Neural cell (in vitro differentiated cells): ENCODE data around the gene LHFPL2. TPM values are rescaled to one million over a fixed set of nuclear protein-coding genes. Genes with fewer than 3 reads are reported as not detected.

Experiments used
- H2AFZ ChIP-seq: fragments of 200-600, 300-800 bp; sonication (generic), shearing (Covaris generic); 2 replicates; pipeline ENCODE4 v1.6.0; 2014; ENCODE audit warnings: low read depth, mild to moderate bottlenecking, antibody characterized with exemption, low read length, moderate library complexity
- H3F3A ChIP-seq: fragments of 200-600 bp; shearing (Covaris generic); 2 replicates; pipeline ENCODE4 v1.6.1; 2016; ENCODE audit warnings: mild to moderate bottlenecking, moderate library complexity, mixed read lengths, antibody characterized with exemption, low read length; ENCODE audit not compliant: insufficient read depth, poor library complexity, severe bottlenecking
- H3K27ac ChIP-seq: fragments of 200-600, 300-800 bp; sonication (generic), shearing (Covaris generic); 2 replicates; pipeline ENCODE4 v1.5.1; 2014; ENCODE audit warnings: mild to moderate bottlenecking, low read length, moderate library complexity
- H3K27me3 ChIP-seq: fragments of 300-800, 200-600 bp; sonication (generic), shearing (Covaris generic); 2 replicates; pipeline ENCODE4 v1.6.0; 2014; ENCODE audit warnings: mild to moderate bottlenecking, low read depth, low read length, moderate library complexity; ENCODE audit not compliant: insufficient read depth
- H3K36me3 ChIP-seq: fragments of 300-800, 200-600 bp; sonication (generic), shearing (Covaris generic); 2 replicates; pipeline ENCODE4 v1.5.1; 2014; ENCODE audit warnings: mild to moderate bottlenecking, antibody characterized with exemption, low read length, moderate library complexity; ENCODE audit not compliant: insufficient read depth
- H3K4me2 ChIP-seq: fragments of 300-800, 200-600 bp; sonication (generic), shearing (Covaris generic); 2 replicates; pipeline ENCODE4 v1.6.0; 2014; ENCODE audit warnings: mild to moderate bottlenecking, low read length
- H3K4me3 ChIP-seq: fragments of 300-800, 200-600 bp; sonication (generic), shearing (Covaris generic); 2 replicates; pipeline ENCODE4 v1.5.1; 2014; ENCODE audit warnings: mild to moderate bottlenecking, low read length, moderate library complexity
- H3K79me2 ChIP-seq: fragments of 200-600 bp; shearing (Covaris generic); replicated peaks from 2 replicates; pipeline ENCODE4 v1.6.0; 2014; ENCODE audit warnings: mild to moderate bottlenecking, low read length, moderate library complexity; ENCODE audit not compliant: insufficient read depth
- H3K9ac ChIP-seq: fragments of 300-800, 200-600 bp; sonication (generic), shearing (Covaris generic); 2 replicates; pipeline ENCODE4 v1.6.1; 2016; ENCODE audit warnings: mild to moderate bottlenecking, low read length, mixed read lengths
- H3K9me2 ChIP-seq: fragments of 200-600 bp; shearing (Covaris generic); 2 replicates; pipeline ENCODE4 v1.6.1; 2016; ENCODE audit warnings: mild to moderate bottlenecking, low read length, mixed read lengths; ENCODE audit not compliant: insufficient read depth
- H3K9me3 ChIP-seq: fragments of 200-600, 300-800 bp; sonication (generic), shearing (Covaris generic); 2 replicates; pipeline ENCODE4 v1.6.1; 2016; ENCODE audit warnings: mild to moderate bottlenecking, mixed run types, low read length, moderate library complexity, mixed read lengths
- H4K20me1 ChIP-seq: fragments of 200-600 bp; shearing (Covaris generic); 2 replicates; pipeline ENCODE4 v1.6.1; 2016; ENCODE audit warnings: mild to moderate bottlenecking, mixed run types; ENCODE audit not compliant: insufficient read depth
- EP300 ChIP-seq: fragments of 450-650 bp; conservative IDR thresholded peaks from 2 replicates; pipeline ENCODE4 v1.6.1; 2014; ENCODE audit warnings: antibody characterized with exemption, mild to moderate bottlenecking, moderate library complexity; ENCODE audit not compliant: poor library complexity, severe bottlenecking
- EZH2 ChIP-seq: fragments of 200-600, 300-800 bp; shearing (Covaris generic), sonication (generic); IDR thresholded peaks from 2 replicates; pipeline ENCODE4 v1.6.1; 2014; ENCODE audit warnings: antibody characterized with exemption, low read length, borderline replicate concordance, mild to moderate bottlenecking; ENCODE audit not compliant: insufficient read depth, poor library complexity, severe bottlenecking
- MXI1 ChIP-seq: fragments of 450-650 bp; conservative IDR thresholded peaks from 2 replicates; pipeline ENCODE4 v1.6.1; 2014; ENCODE audit warnings: antibody characterized with exemption, mild to moderate bottlenecking; ENCODE audit not compliant: poor library complexity, severe bottlenecking
- POLR2AphosphoS5 ChIP-seq: IDR thresholded peaks from 2 replicates; pipeline ENCODE4 v1.6.1; 2012
- RAD21 ChIP-seq: fragments of 450-650 bp; conservative IDR thresholded peaks from 2 replicates; pipeline ENCODE4 v1.6.1; 2014; ENCODE audit warnings: antibody characterized with exemption, mild to moderate bottlenecking, moderate library complexity
- REST ChIP-seq: IDR thresholded peaks from 2 replicates; pipeline ENCODE4 v1.6.1; 2012; ENCODE audit warnings: borderline replicate concordance
- SMC3 ChIP-seq: fragments of 450-650 bp; conservative IDR thresholded peaks from 2 replicates; pipeline ENCODE4 v1.6.1; 2014; ENCODE audit warnings: antibody characterized with exemption, mild to moderate bottlenecking, moderate library complexity; ENCODE audit not compliant: poor library complexity
- TAF1 ChIP-seq: IDR thresholded peaks from 2 replicates; pipeline ENCODE4 v1.6.1; 2012; ENCODE audit warnings: low read depth
- polyA plus RNA-seq: library from polyadenylated mRNA; depleted of rRNA; stranded (reverse); fragments of >200 nt; gene quantifications from 2 replicates; pipeline ENCODE4 v1.2.3, GENCODE V29; 2014
- TF ChIP-seq, protein P1 (sequence below): fragments of 450-650 bp; IDR thresholded peaks from 2 replicates; pipeline ENCODE4 v1.5.1; 2014; ENCODE audit warnings: antibody characterized with exemption, mild to moderate bottlenecking, moderate library complexity; ENCODE audit not compliant: poor library complexity, severe bottlenecking

Gene LHFPL2
- polyA plus RNA-seq, 1 donor from 2014 or later, result 1.6 TPM

DNA sequence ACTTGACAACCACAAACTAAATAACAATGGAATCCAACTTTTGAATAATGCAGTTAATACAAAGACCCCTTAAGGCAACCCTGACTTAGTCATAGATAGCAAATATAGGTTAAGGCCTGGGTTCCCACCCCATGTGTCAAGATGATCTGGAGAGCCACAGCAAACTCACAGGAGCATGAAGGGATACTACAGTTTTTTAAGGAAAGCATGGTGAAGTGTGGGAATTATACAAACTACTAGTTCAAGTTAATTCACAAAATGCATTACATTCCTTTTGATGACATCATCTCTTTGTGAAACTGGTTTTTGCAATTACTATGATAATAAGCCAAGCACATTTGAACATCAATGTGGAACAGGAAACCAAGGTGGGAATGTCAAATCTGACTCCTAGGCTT is 50.6 kb downstream of the LHFPL2 start:
- Histone ChIP-seq H3K36me3 (no peaks in the 10 kb centered on the region), H3K79me2 (no peaks in the 10 kb centered on the region), H4K20me1 (no peaks in the 10 kb centered on the region), H3K27me3 (no peaks in the 10 kb centered on the region), H2AFZ (no peak overlapping the region), H3K9ac (no peak overlapping the region), H3K27ac (no peak overlapping the region), H3K9me2 (no peaks in the 10 kb centered on the region), H3F3A (no peaks in the 10 kb centered on the region), H3K4me3 (no peak overlapping the region), H3K4me2 (no peak overlapping the region), H3K9me3 (no peaks in the 10 kb centered on the region)
- TF ChIP-seq EP300 (no peak), REST (no peak), EZH2 (no peak), MXI1 (no peak), TAF1 (no peak), RAD21 (no peak), POLR2AphosphoS5 (no peak), SMC3 (no peak)
- TF ChIP-seq, protein P1, sequence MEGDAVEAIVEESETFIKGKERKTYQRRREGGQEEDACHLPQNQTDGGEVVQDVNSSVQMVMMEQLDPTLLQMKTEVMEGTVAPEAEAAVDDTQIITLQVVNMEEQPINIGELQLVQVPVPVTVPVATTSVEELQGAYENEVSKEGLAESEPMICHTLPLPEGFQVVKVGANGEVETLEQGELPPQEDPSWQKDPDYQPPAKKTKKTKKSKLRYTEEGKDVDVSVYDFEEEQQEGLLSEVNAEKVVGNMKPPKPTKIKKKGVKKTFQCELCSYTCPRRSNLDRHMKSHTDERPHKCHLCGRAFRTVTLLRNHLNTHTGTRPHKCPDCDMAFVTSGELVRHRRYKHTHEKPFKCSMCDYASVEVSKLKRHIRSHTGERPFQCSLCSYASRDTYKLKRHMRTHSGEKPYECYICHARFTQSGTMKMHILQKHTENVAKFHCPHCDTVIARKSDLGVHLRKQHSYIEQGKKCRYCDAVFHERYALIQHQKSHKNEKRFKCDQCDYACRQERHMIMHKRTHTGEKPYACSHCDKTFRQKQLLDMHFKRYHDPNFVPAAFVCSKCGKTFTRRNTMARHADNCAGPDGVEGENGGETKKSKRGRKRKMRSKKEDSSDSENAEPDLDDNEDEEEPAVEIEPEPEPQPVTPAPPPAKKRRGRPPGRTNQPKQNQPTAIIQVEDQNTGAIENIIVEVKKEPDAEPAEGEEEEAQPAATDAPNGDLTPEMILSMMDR, result no peak

DNA sequence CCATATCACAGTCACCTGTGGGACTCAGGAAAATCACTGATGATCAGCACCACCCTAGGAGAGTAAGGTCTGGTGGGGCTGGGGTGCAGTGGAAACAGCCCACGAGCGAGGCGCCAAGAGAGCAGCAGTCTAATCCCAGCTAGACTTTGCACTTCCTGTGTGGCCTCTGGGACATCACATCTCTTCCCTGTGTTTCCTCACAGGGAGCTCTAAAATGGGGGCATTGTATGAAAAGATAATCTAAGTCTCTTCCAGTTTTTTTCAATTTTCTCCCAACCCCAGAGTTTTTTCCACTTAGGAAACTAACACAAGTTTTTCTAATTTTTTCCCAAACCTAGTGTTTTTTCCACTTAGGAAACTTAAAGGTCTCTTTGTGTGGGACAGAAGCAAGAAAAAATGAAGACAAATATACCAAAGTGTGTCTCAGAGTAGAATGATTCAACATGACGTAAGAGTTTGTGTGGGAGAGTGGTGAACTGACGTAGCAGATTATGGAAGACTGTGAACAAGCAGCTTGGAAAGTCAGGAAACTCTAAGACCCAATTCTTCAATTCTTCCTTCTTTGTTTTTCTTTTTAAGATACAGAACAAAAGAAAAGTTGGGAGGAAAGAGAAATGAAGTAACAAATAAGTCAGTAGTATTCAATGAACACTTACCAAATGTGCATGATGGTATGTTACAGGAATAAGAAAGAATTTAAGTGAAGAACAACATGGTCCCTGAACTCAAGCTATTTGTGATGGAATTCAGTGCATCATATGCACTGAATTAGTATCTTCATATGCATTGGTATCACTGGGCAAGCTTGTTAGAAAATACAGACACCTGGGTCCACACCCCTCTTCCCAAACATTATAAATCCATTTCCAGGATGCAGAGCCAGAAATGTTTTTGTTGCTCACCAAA is 51.3 kb downstream of the LHFPL2 start:
- no peak overlapping the region for H3K4me3 ChIP-seq
- H3K27ac ChIP-seq, result no peak overlapping the region
- H3F3A ChIP-seq, result no peaks in the 10 kb centered on the region
- no peaks in the 10 kb centered on the region for H3K9me3 ChIP-seq
- H3K36me3 ChIP-seq, result no peaks in the 10 kb centered on the region
- no peaks in the 10 kb centered on the region for H3K9me2 ChIP-seq
- H3K4me2 ChIP-seq, result no peak overlapping the region
- no peaks in the 10 kb centered on the region for H3K79me2 ChIP-seq
- H3K9ac ChIP-seq, result no peak overlapping the region
- H3K27me3 ChIP-seq, result no peaks in the 10 kb centered on the region
- H4K20me1 ChIP-seq, result no peaks in the 10 kb centered on the region
- TF ChIP-seq EZH2 (no peak), POLR2AphosphoS5 (no peak), EP300 (no peak), REST (no peak), MXI1 (no peak), RAD21 (no peak), SMC3 (no peak)
- no peak overlapping the region for H2AFZ ChIP-seq
